ENCODE measurements around the gene CUL5.

- TF ChIP-seq CTCF (IDR thresholded peaks at IDR 0.05) (no peak), POLR2A (IDR thresholded peaks at IDR 0.05) (no peak)
Observed at GRCh38 chr11:108131993-108132392, 123.3 kb downstream of the CUL5 start.
